Measurements from ENCODE around the gene SNX25. TPM values are rescaled to one million over a fixed set of nuclear protein-coding genes. Genes with fewer than 3 reads are reported as not detected.

Gene SNX25
- polyA plus RNA-seq, 1 of the 3 experiments (the other 2 are of a cell fraction) = 8.5 TPM

GRCh38 chr4:185183622-185184281, 25.6 kb upstream of the SNX25 start (continued):
- TF ChIP-seq ZBTB33 (IDR thresholded peaks at IDR 0.05; ENCODE audit: borderline replicate concordance, low read depth) = no peak
- TF ChIP-seq CHD2 (IDR thresholded peaks at IDR 0.05; ENCODE audit: low read length, partially characterized antibody) = no peak
- peak; percentile 86 for TF ChIP-seq NFIC (IDR thresholded peaks at IDR 0.05; ENCODE audit: borderline replicate concordance)
- TF ChIP-seq REST (IDR thresholded peaks at IDR 0.05; ENCODE audit: low read depth, low read length) = no peak

- no peak overlapping the region for H3K4me2 ChIP-seq
- H3K79me2 ChIP-seq (ENCODE audit: insufficient read depth) = peaks cover 75% of the 10 kb centered on the region
- peaks cover 0 to 10% of the 10 kb centered on the region in 2 experiments for H3K4me1 ChIP-seq (ENCODE audit: control insufficient read depth in 1 of 2, insufficient read depth in 2 of 2, low read depth in 1 of 2, low read length in 1 of 2)
- H3F3A ChIP-seq (replicated peaks; ENCODE audit: insufficient read depth) = peaks cover 16% of the 10 kb centered on the region
- peaks cover 11% of the 10 kb centered on the region for H4K20me1 ChIP-seq (ENCODE audit: insufficient read depth)
- no peak for DNase-seq
- WGBS (ENCODE audit: low lambda C conversion rate) = 68% methylated on average over 3 of the region's 3 CpGs
- no peaks in the 10 kb centered on the region for H3K27me3 ChIP-seq (ENCODE audit: insufficient read depth)
- no peak overlapping the region for H3K4me3 ChIP-seq (ENCODE audit: low read depth in 2 of 2, low read length in 1 of 2)
- no peaks in the 10 kb centered on the region for H3K9me3 ChIP-seq
- H3K9me2 ChIP-seq = no peaks in the 10 kb centered on the region
- H3K9ac ChIP-seq = no peak overlapping the region
- POLR2A ChIA-PET = interaction anchor here (1.3 to 1.7 kb wide), 2 partner anchors 10 to 44 kb away, joined by 4 read pairs; partner anchors contain the start of gene SLC25A4
- no peak overlapping the region for H2AFZ ChIP-seq (ENCODE audit: low read depth)
- TF ChIP-seq JUND (IDR thresholded peaks at IDR 0.05) = no peak
- no peak for TF ChIP-seq YY1 (IDR thresholded peaks at IDR 0.05; ENCODE audit: low read depth)
- no peak for TF ChIP-seq SMC3 (IDR thresholded peaks at IDR 0.05; ENCODE audit: low read depth, low read length)
- no peak for TF ChIP-seq MEF2A (IDR thresholded peaks at IDR 0.05; ENCODE audit: borderline replicate concordance, low read depth)
- TF ChIP-seq REST (IDR thresholded peaks at IDR 0.05; ENCODE audit: low read depth, low read length) = no peak
- TF ChIP-seq RCOR1 (IDR thresholded peaks at IDR 0.05; ENCODE audit: low read length) = no peak
- TF ChIP-seq USF1 (IDR thresholded peaks at IDR 0.05; ENCODE audit: borderline replicate concordance, low read depth) = no peak
- TF ChIP-seq TCF12 (IDR thresholded peaks at IDR 0.05) = no peak
- TF ChIP-seq TEAD4 (IDR thresholded peaks at IDR 0.05; ENCODE audit: borderline replicate concordance, insufficient read depth) = no peak
- no peak for TF ChIP-seq EP300 (IDR thresholded peaks at IDR 0.05; ENCODE audit: borderline replicate concordance in 1 of 2, low read depth in 1 of 2, low read length in 1 of 2)
- peaks cover 27 to 33% of the 10 kb centered on the region in 2 experiments for H3K36me3 ChIP-seq (replicated peaks in 1 of 2; ENCODE audit: control insufficient read depth in 1 of 2, insufficient read depth in 2 of 2, low read length in 1 of 2)
- no peak overlapping the region for H3K27ac ChIP-seq (ENCODE audit: low read depth in 2 of 2, low read length in 1 of 2)
- CTCF ChIA-PET = interaction anchor here (0.6 to 1.3 kb wide), 6 partner anchors 9 to 181 kb away, joined by 3 to 4 read pairs (median 4); no protein-coding TSS in a partner anchor
Observed at GRCh38 chr4:185186769-185187168, 22.6 kb upstream of the SNX25 start.
